ENCODE data around the gene MRPL11. TPM values are rescaled to one million over a fixed set of nuclear protein-coding genes. Genes with fewer than 3 reads are reported as not detected.

Gene MRPL11
- total and polyA plus RNA-seq, 2 of the 13 experiments (the other 11 are each of a cell fraction or from before 2014, with no cell fraction given), result 72.9 to 176 TPM

DNA sequence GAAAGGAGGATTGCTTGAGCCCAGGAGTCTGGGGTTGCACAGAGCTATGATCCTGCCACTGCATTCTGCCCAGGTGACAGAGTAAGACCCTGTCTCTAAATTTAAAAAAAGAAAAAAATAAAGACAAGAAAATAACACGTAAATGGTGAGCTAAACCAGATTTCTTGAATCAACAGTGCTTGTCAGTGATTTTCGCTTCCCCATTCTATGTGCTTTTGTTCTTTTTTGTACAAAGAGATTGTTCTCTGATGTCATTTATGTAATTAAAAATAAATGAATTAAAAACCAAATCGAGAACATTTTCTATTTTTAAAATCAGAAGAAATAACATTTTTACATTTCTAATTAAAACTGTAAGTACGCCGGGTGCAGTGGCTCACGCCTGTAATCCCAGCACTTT lies 47.3 kb downstream of the MRPL11 start:
- DNase-seq (ENCODE audit: low spot score) (no peak), ATAC-seq (no peak), FAIRE-seq (no peak)
- Histone ChIP-seq H3K4me3 (replicated peaks in 1 of 3; ENCODE audit: insufficient read depth in 1 of 3, low read depth in 2 of 3, low read length in 3 of 3) (no peak overlapping the region), H3K9me3 (ENCODE audit: low read length) (no peaks in the 10 kb centered on the region), H3K36me3 (replicated peaks in 1 of 2; ENCODE audit: control insufficient read depth in 1 of 2, insufficient read depth in 2 of 2, low read length in 2 of 2) (no peaks in the 10 kb centered on the region), H3K27ac (ENCODE audit: extremely low read length, insufficient read depth, low read length) (no peak overlapping the region), H4K20me1 (ENCODE audit: insufficient read depth, low read length) (no peaks in the 10 kb centered on the region), H3K27me3 (ENCODE audit: control insufficient read depth in 1 of 2, insufficient read depth in 2 of 2, low read length in 2 of 2) (peaks cover 0 to 20% of the 10 kb centered on the region in 2 experiments; a peak in 1 of 5 replicates), H2AFZ (ENCODE audit: low read length) (no peak overlapping the region), H3K9ac (ENCODE audit: insufficient read depth, low read depth, low read length) (no peak overlapping the region), H3K79me2 (ENCODE audit: insufficient read depth, low read length) (no peaks in the 10 kb centered on the region), H3K4me2 (ENCODE audit: low read depth, low read length) (no peak overlapping the region), H3K4me1 (ENCODE audit: insufficient read depth, low read length) (peaks cover 9% of the 10 kb centered on the region; the same call in 1 of the 2 replicates)
- POLR2A ChIA-PET, result no interaction called here
- no peak for TF ChIP-seq FLYWCH1 (CRISPR knock-in tag; IDR thresholded peaks at IDR 0.05)
- TF ChIP-seq TGIF2 (CRISPR knock-in tag; IDR thresholded peaks at IDR 0.05), result no peak
- TF ChIP-seq, protein P1, sequence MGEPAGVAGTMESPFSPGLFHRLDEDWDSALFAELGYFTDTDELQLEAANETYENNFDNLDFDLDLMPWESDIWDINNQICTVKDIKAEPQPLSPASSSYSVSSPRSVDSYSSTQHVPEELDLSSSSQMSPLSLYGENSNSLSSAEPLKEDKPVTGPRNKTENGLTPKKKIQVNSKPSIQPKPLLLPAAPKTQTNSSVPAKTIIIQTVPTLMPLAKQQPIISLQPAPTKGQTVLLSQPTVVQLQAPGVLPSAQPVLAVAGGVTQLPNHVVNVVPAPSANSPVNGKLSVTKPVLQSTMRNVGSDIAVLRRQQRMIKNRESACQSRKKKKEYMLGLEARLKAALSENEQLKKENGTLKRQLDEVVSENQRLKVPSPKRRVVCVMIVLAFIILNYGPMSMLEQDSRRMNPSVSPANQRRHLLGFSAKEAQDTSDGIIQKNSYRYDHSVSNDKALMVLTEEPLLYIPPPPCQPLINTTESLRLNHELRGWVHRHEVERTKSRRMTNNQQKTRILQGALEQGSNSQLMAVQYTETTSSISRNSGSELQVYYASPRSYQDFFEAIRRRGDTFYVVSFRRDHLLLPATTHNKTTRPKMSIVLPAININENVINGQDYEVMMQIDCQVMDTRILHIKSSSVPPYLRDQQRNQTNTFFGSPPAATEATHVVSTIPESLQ (CRISPR knock-in tag; conservative IDR thresholded peaks at IDR 0.05), result no peak
- no peak for TF ChIP-seq SRSF9 (IDR thresholded peaks at IDR 0.05; ENCODE audit: borderline replicate concordance, insufficient read depth, low read depth, low read length, poor library complexity, severe bottlenecking)
- no peak for TF ChIP-seq ZSCAN20 (CRISPR knock-in tag; IDR thresholded peaks at IDR 0.05; ENCODE audit: borderline replicate concordance)
- no peak for TF ChIP-seq MBNL3 (CRISPR knock-in tag; conservative IDR thresholded peaks at IDR 0.05)
- no peak for TF ChIP-seq SAFB2 (CRISPR knock-in tag; IDR thresholded peaks at IDR 0.05; ENCODE audit: borderline replicate concordance, low read depth)
- TF ChIP-seq SMC3 (IDR thresholded peaks at IDR 0.05; ENCODE audit: low read length), result no peak
- TF ChIP-seq ELF1 (CRISPR knock-in tag; IDR thresholded peaks at IDR 0.05), result no peak
- TF ChIP-seq MZF1 (CRISPR knock-in tag; IDR thresholded peaks at IDR 0.05; ENCODE audit: borderline replicate concordance), result no peak
- TF ChIP-seq HIVEP1 (CRISPR knock-in tag; IDR thresholded peaks at IDR 0.05), result no peak
- TF ChIP-seq ZNF484 (CRISPR knock-in tag; IDR thresholded peaks at IDR 0.05; ENCODE audit: borderline replicate concordance, low read depth), result no peak
- TF ChIP-seq TAF1 (CRISPR knock-in tag; IDR thresholded peaks at IDR 0.05), result no peak
- TF ChIP-seq, protein P2, sequence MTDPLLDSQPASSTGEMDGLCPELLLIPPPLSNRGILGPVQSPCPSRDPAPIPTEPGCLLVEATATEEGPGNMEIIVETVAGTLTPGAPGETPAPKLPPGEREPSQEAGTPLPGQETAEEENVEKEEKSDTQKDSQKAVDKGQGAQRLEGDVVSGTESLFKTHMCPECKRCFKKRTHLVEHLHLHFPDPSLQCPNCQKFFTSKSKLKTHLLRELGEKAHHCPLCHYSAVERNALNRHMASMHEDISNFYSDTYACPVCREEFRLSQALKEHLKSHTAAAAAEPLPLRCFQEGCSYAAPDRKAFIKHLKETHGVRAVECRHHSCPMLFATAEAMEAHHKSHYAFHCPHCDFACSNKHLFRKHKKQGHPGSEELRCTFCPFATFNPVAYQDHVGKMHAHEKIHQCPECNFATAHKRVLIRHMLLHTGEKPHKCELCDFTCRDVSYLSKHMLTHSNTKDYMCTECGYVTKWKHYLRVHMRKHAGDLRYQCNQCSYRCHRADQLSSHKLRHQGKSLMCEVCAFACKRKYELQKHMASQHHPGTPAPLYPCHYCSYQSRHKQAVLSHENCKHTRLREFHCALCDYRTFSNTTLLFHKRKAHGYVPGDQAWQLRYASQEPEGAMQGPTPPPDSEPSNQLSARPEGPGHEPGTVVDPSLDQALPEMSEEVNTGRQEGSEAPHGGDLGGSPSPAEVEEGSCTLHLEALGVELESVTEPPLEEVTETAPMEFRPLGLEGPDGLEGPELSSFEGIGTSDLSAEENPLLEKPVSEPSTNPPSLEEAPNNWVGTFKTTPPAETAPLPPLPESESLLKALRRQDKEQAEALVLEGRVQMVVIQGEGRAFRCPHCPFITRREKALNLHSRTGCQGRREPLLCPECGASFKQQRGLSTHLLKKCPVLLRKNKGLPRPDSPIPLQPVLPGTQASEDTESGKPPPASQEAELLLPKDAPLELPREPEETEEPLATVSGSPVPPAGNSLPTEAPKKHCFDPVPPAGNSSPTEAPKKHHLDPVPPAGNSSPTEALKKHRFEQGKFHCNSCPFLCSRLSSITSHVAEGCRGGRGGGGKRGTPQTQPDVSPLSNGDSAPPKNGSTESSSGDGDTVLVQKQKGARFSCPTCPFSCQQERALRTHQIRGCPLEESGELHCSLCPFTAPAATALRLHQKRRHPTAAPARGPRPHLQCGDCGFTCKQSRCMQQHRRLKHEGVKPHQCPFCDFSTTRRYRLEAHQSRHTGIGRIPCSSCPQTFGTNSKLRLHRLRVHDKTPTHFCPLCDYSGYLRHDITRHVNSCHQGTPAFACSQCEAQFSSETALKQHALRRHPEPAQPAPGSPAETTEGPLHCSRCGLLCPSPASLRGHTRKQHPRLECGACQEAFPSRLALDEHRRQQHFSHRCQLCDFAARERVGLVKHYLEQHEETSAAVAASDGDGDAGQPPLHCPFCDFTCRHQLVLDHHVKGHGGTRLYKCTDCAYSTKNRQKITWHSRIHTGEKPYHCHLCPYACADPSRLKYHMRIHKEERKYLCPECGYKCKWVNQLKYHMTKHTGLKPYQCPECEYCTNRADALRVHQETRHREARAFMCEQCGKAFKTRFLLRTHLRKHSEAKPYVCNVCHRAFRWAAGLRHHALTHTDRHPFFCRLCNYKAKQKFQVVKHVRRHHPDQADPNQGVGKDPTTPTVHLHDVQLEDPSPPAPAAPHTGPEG (CRISPR knock-in tag; IDR thresholded peaks at IDR 0.05), result no peak
- TF ChIP-seq ZSCAN12 (CRISPR knock-in tag; IDR thresholded peaks at IDR 0.05), result no peak
- TF ChIP-seq ZNF878 (CRISPR knock-in tag; IDR thresholded peaks at IDR 0.05), result no peak
- CTCF ChIA-PET (ENCODE audit: low intra/inter-chr PET ratio, low total read pairs), result no interaction called here
- intact Hi-C loops (cut with micrococcal nuclease; ENCODE audit: unreplicated experiment), result no loop called here
- BruUV-seq (replicated peaks), result no TSS peak
- in situ Hi-C loops (cut with HindIII; ENCODE audit: extremely low pct_ligation_motif_present, low pct_unique_long_range_greater_than_20kb), result no loop called here
- WGBS (ENCODE audit: low lambda C conversion rate), result 35% methylated on average over 6 of the region's 6 CpGs

Data from HepG2 (cell line).